GM12878 (cell line): ENCODE measurements around the gene KRT73. TPM values are rescaled to one million over a fixed set of nuclear protein-coding genes. Genes with fewer than 3 reads are reported as not detected.

ENCODE experiments used
- ATAC-seq: fragments of 200-7000 bp; cut with Tn5 transposase; 3 replicates; pipeline ENCODE4 v1.9.1; 2020; ENCODE audit warnings: mild to moderate bottlenecking, moderate library complexity
- BruUV-seq: library from RNA; stranded (reverse); fragments of 400-500 nt; replicated peaks from 2 replicates; lab custom pipeline; 2021; lab: Mats Ljungman, UMichigan
- CTCF ChIA-PET: fragments of 300-600 bp; sonication (Branson Sonifier 250); formaldehyde crosslinking; extraction: SDS; loops from one replicate; lab custom pipeline; 2021; ENCODE audit warnings: inconsistent platforms; lab: Yijun Ruan, JAX
- POLR2A ChIA-PET: fragments of 350-600 bp; formaldehyde crosslinking; extraction: SDS; loops from one replicate; lab custom pipeline; 2021; ENCODE audit warnings: inconsistent platforms; lab: Charles Lee
- RAD21 ChIA-PET: fragments of 300-600 bp; sonication (Branson Sonifier 250); formaldehyde crosslinking; loops from one replicate; lab custom pipeline; 2023; ENCODE audit warnings: antibody characterized with exemption; ENCODE audit not compliant: unreplicated experiment; lab: Charles Lee
- SMC1A ChIA-PET: fragments of 300-600 bp; sonication (Branson Sonifier 250); formaldehyde crosslinking; loops from one replicate; lab custom pipeline; 2023; ENCODE audit not compliant: unreplicated experiment, uncharacterized antibody; lab: Charles Lee
- DNase-seq: peaks from one replicate; pipeline ENCODE4 v3.0.0-alpha.2; 2011; ENCODE audit warnings: low read depth, low spot score
- FAIRE-seq: peaks from 3 replicates; lab custom pipeline; 2011; peaks lifted over from hg19 to GRCh38; lab: Jason Lieb, UNC
- H2AFZ ChIP-seq: 2 replicates; pipeline ENCODE4 v1.6.0; 2011; ENCODE audit warnings: low read depth, low read length, control low read depth; ENCODE audit not compliant: control insufficient read depth
- H3K27ac ChIP-seq: 2 replicates; pipeline ENCODE4 v1.5.1; 2011; ENCODE audit warnings: control low read depth; ENCODE audit not compliant: control insufficient read depth, insufficient read depth
- H3K27me3 ChIP-seq, 2 experiments: replicated peaks in 1 of 2; 2 replicates each; pipeline versions ENCODE4 v1.6.0 to v1.6.1; 2011; ENCODE audit warnings: low read length in 1 of 2; ENCODE audit not compliant: control insufficient read depth in 2 of 2, insufficient read depth in 2 of 2
- H3K36me3 ChIP-seq, 2 experiments: 2 replicates each; pipeline ENCODE4 v1.5.1; 2011; ENCODE audit warnings: low read length in 1 of 2; ENCODE audit not compliant: control insufficient read depth in 2 of 2, insufficient read depth in 2 of 2
- H3K4me1 ChIP-seq: 2 replicates; pipeline ENCODE4 v1.6.1; 2011; ENCODE audit warnings: mild to moderate bottlenecking, low read length, moderate library complexity, mixed read lengths; ENCODE audit not compliant: control insufficient read depth, insufficient read depth
- H3K4me2 ChIP-seq: 2 replicates; pipeline ENCODE4 v1.6.0; 2011; ENCODE audit warnings: control low read depth; ENCODE audit not compliant: control insufficient read depth, insufficient read depth
- H3K4me3 ChIP-seq: fragments of 200-600 bp; sonication (generic); 2 replicates; pipeline ENCODE4 v1.5.1; 2016
- H3K79me2 ChIP-seq: 2 replicates; pipeline ENCODE4 v1.6.0; 2011; ENCODE audit warnings: low read length; ENCODE audit not compliant: control insufficient read depth, insufficient read depth
- H3K9ac ChIP-seq: 2 replicates; pipeline ENCODE4 v1.8.0; 2011; ENCODE audit warnings: low read length, control low read depth, mixed read lengths; ENCODE audit not compliant: control insufficient read depth, insufficient read depth
- H3K9me3 ChIP-seq: replicated peaks from 3 replicates; pipeline ENCODE4 v1.5.1; 2011; ENCODE audit warnings: mild to moderate bottlenecking, low read length; ENCODE audit not compliant: control insufficient read depth, insufficient read depth
- H4K20me1 ChIP-seq: 2 replicates; pipeline ENCODE4 v1.6.0; 2011; ENCODE audit not compliant: control insufficient read depth, insufficient read depth
- E4F1 ChIP-seq: fragments of 450-650 bp; IDR thresholded peaks from 2 replicates; pipeline ENCODE4 v1.6.1; 2018; ENCODE audit warnings: borderline replicate concordance, mild to moderate bottlenecking; ENCODE audit not compliant: partially characterized antibody
- ESRRA ChIP-seq: IDR thresholded peaks from 2 replicates; pipeline ENCODE4 v1.6.1; 2012; ENCODE audit warnings: mild to moderate bottlenecking, low read length, improper control_type of control experiment
- IRF5 ChIP-seq: fragments of 450-650 bp; IDR thresholded peaks from 2 replicates; pipeline ENCODE4 v1.6.1; 2017; ENCODE audit warnings: borderline replicate concordance
- MTA3 ChIP-seq: IDR thresholded peaks from 2 replicates; pipeline ENCODE4 v1.6.1; 2012; ENCODE audit warnings: low read length, inconsistent platforms, borderline replicate concordance
- POLR2AphosphoS2 ChIP-seq: IDR thresholded peaks from 2 replicates; pipeline ENCODE4 v1.6.1; 2011; ENCODE audit warnings: low read depth, mild to moderate bottlenecking, low read length, improper control_type of control experiment, moderate library complexity
- RAD21 ChIP-seq: IDR thresholded peaks from 2 replicates; pipeline ENCODE4 v1.6.1; 2011; ENCODE audit warnings: mild to moderate bottlenecking, low read depth, low read length, moderate library complexity; ENCODE audit not compliant: insufficient read depth
- RB1 ChIP-seq: fragments of 450-650 bp; formaldehyde crosslinking; IDR thresholded peaks from 2 replicates; pipeline ENCODE4 v1.6.1; 2017; ENCODE audit warnings: mild to moderate bottlenecking, borderline replicate concordance
- SMARCA5 ChIP-seq: fragments of 450-650 bp; IDR thresholded peaks from 2 replicates; pipeline ENCODE4 v1.6.1; 2017; ENCODE audit warnings: mild to moderate bottlenecking
- SPI1 ChIP-seq: IDR thresholded peaks from 2 replicates; pipeline ENCODE4 v1.6.1; 2011; ENCODE audit warnings: low read depth, mild to moderate bottlenecking, low read length, moderate library complexity, borderline replicate concordance; ENCODE audit not compliant: insufficient read depth
- SREBF1 ChIP-seq: IDR thresholded peaks from 2 replicates; pipeline ENCODE4 v1.6.1; 2012; ENCODE audit warnings: mild to moderate bottlenecking, low read length
- ZBED1 ChIP-seq: IDR thresholded peaks from 2 replicates; pipeline ENCODE4 v1.6.1; 2016; ENCODE audit warnings: borderline replicate concordance
- ZNF274 ChIP-seq: IDR thresholded peaks from one replicate; pipeline ENCODE4 v1.8.0; 2011; ENCODE audit not compliant: insufficient read length, insufficient read depth
- in situ Hi-C: fragments of 300-500 bp; cut with MboI; formaldehyde crosslinking; loops from 9 replicates; pipeline ENCODE4 v1.14.3; 2018; ENCODE audit warnings: mixed read lengths
- intact Hi-C: fragments of 100-400 bp; cut with micrococcal nuclease; formaldehyde crosslinking; loops from one replicate; pipeline ENCODE4 v1.14.2; 2022; ENCODE audit not compliant: unreplicated experiment
- polyA plus RNA-seq, 11 experiments: library from polyadenylated mRNA; depleted of rRNA in 4 of 11; unstranded in 6 of 11; stranded (reverse) in 5 of 11; fragments of >200 nt; fragmentation: Nextera tagmentation in 4 of 11; fragmentation: Illumina TruSeq in 1 of 11; extraction: Ambion mirVana in 4 of 11; extraction: Trizol in 1 of 11; gene quantifications; 1 replicate in 1 of 11; 2 replicates in 10 of 11; pipeline versions ENCODE4 v1.2.1 to v1.2.3, GENCODE V29; 2011 to 2016; ENCODE audit warnings: inconsistent platforms in 2 of 11, missing spikeins in 2 of 11, low read depth in 1 of 11
- total RNA-seq, 4 experiments: library from RNA; depleted of rRNA in 3 of 4; stranded (reverse); fragments of >200 nt in 3 of 4; fragmentation: Illumina TruSeq in 1 of 4; extraction: Trizol in 1 of 4; gene quantifications; 2 replicates each; pipeline versions ENCODE4 v1.2.1 to v1.2.3, GENCODE V29; 2013 to 2021

KRT73 gene
- total and polyA plus RNA-seq, 10 of the 15 experiments (the other 5 are each of a cell fraction or from before 2014, with no cell fraction given), result not detected

- FAIRE-seq (no peak), ATAC-seq (no peak), DNase-seq (no peak)
- Histone ChIP-seq H3K9me3 (no peaks in the 10 kb centered on the region), H3K9ac (no peak overlapping the region), H3K36me3 (no peaks in the 10 kb centered on the region), H4K20me1 (no peaks in the 10 kb centered on the region), H3K4me2 (no peak overlapping the region), H3K27me3 (peaks cover 2 to 4% of the 10 kb centered on the region in 2 experiments; a peak in 2 of 4 replicates), H3K4me3 (no peak overlapping the region), H3K4me1 (no peaks in the 10 kb centered on the region), H3K79me2 (no peaks in the 10 kb centered on the region), H2AFZ (no peak overlapping the region), H3K27ac (no peak overlapping the region)
- ChIA-PET CTCF (no interaction called here), RAD21 (no interaction called here), POLR2A (no interaction called here), SMC1A (no interaction called here)
- in situ Hi-C loops, result no loop called here
- intact Hi-C loops, result no loop called here
- no peak for TF ChIP-seq ESRRA
- TF ChIP-seq ZNF274, result no peak
- no peak for TF ChIP-seq RB1
- no TSS peak for BruUV-seq
Observed at GRCh38 chr12:52663420-52663819, 45.1 kb upstream of the KRT73 start.

- Histone ChIP-seq H3K27ac (no peak overlapping the region), H3K4me2 (no peak overlapping the region), H3K9ac (no peak overlapping the region), H3K9me3 (no peaks in the 10 kb centered on the region), H3K4me3 (no peak overlapping the region), H3K36me3 (no peaks in the 10 kb centered on the region), H3K27me3 (peaks cover 2 to 4% of the 10 kb centered on the region in 2 experiments; a peak in 2 of 4 replicates), H3K4me1 (no peaks in the 10 kb centered on the region), H3K79me2 (no peaks in the 10 kb centered on the region), H2AFZ (no peak overlapping the region), H4K20me1 (no peaks in the 10 kb centered on the region)
- DNase-seq, result no peak
- intact Hi-C loops, result no loop called here
- BruUV-seq, result no TSS peak
- ChIA-PET SMC1A (no interaction called here), RAD21 (no interaction called here), CTCF (no interaction called here), POLR2A (no interaction called here)
- in situ Hi-C loops, result no loop called here
- no peak for FAIRE-seq
- no peak for ATAC-seq
- TF ChIP-seq ZBED1, result no peak
- no peak for TF ChIP-seq SPI1
- no peak for TF ChIP-seq MTA3
- no peak for TF ChIP-seq IRF5
- TF ChIP-seq SMARCA5, result no peak
- no peak for TF ChIP-seq RAD21
- no peak for TF ChIP-seq SREBF1
- no peak for TF ChIP-seq E4F1
- TF ChIP-seq POLR2AphosphoS2, result no peak
Observed at GRCh38 chr12:52662918-52663229, 44.5 kb upstream of the KRT73 start.
